Measurements from ENCODE around the gene OR1N1.

DNA sequence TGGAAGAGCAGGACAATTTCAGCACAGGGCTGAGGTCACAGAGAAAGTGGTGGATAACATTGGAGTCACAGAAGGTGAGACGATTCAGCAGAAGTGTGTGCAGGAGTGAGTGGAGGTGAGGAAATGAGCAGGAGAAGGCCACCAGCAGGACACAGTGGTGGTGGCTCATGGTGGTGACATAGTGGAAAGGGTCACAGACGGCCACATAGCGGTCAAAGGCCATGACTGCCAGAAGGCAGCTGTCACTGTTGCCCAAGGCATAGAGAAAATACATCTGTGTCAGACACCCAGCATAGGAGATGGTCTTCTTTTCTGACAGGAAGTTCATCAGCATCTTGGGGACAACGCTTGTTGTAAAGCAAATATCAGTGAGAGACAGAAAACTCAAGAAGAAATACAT is 40.8 kb upstream of the OR1N1 start:
- TF ChIP-seq CTCF (IDR thresholded peaks at IDR 0.05) (no peak), POLR2A (IDR thresholded peaks at IDR 0.05; ENCODE audit: low read depth) (no peak)

Measured in esophagus muscularis mucosa (tissue), 3 donors.